Gastroesophageal sphincter (tissue), 4 donors: ENCODE results near the gene C9orf72. TPM values are rescaled to one million over a fixed set of nuclear protein-coding genes. Genes with fewer than 3 reads are reported as not detected.

Experiments used
- ATAC-seq: fragments of 150-250 bp; one replicate; pipeline ENCODE4 v1.9.1; 2016; ENCODE audit warnings: mild to moderate bottlenecking, moderate library complexity
- H3K27ac ChIP-seq, 4 donors: fragments of 200-600 bp; sonication (generic) in 3 of 4; 1 replicate in 3 of 4; 2 replicates in 1 of 4; pipeline ENCODE4 v1.5.1; 2016 to 2019
- H3K27me3 ChIP-seq: fragments of 200-600 bp; sonication (generic); one replicate; pipeline ENCODE4 v1.5.1; 2019
- H3K36me3 ChIP-seq, 2 donors: fragments of 200-600 bp; sonication (generic); one replicate each; pipeline ENCODE4 v1.5.1; 2019; ENCODE audit warnings: control low read depth in 1 of 2
- H3K4me1 ChIP-seq, 3 donors: fragments of 200-600 bp; sonication (generic); 1 replicate in 2 of 3; 2 replicates in 1 of 3; pipeline ENCODE4 v1.5.1; 2016 to 2019; ENCODE audit warnings: control low read depth in 2 of 3
- H3K4me3 ChIP-seq, 2 donors: fragments of 200-600 bp; sonication (generic); one replicate each; pipeline ENCODE4 v1.5.1; 2019; ENCODE audit warnings: mild to moderate bottlenecking in 1 of 2, moderate library complexity in 1 of 2
- H3K9me3 ChIP-seq, 3 donors: fragments of 200-600 bp; sonication (generic); one replicate each; pipeline ENCODE4 v1.5.1; 2017 to 2019; ENCODE audit warnings: control low read depth in 2 of 3
- EP300 ChIP-seq: sonication (generic); formaldehyde crosslinking; IDR thresholded peaks from one replicate; pipeline ENCODE4 v1.6.1; 2017; ENCODE audit warnings: antibody characterized with exemption, mild to moderate bottlenecking
- POLR2A ChIP-seq, 2 donors: fragments of 450-650 bp; IDR thresholded peaks; one replicate each; pipeline ENCODE4 v1.6.1; 2017; ENCODE audit warnings: antibody characterized with exemption in 2 of 2, mild to moderate bottlenecking in 2 of 2, moderate library complexity in 1 of 2
- POLR2AphosphoS5 ChIP-seq: sonication (generic); formaldehyde crosslinking; IDR thresholded peaks from one replicate; pipeline ENCODE4 v1.6.1; 2017; ENCODE audit warnings: antibody characterized with exemption
- WGBS, 2 donors: methylation state at CpG; one replicate each; pipeline ENCODE4 v1.1.5; 2018; ENCODE audit warnings: low coverage in 1 of 2; 5-methylcytosine and 5-hydroxymethylcytosine counted together
- total RNA-seq, 4 donors: library from RNA; depleted of rRNA; stranded (reverse); fragments of >200 nt; gene quantifications; one replicate each; pipeline ENCODE4 v1.1.0, GENCODE V29; 2016
- TF ChIP-seq, protein P1 (sequence below), 4 experiments: fragments of 200-600 bp in 2 of 4; fragments of 450-650 bp in 2 of 4; sonication (generic) in 1 of 4; IDR thresholded peaks; one replicate each; pipeline ENCODE4 v1.5.1; 2017 to 2019; ENCODE audit warnings: antibody characterized with exemption in 4 of 4, mild to moderate bottlenecking in 2 of 4, moderate library complexity in 2 of 4

Gene C9orf72
- total RNA-seq, result 10 to 100 TPM in 3 of 4 donors, 1 to 10 TPM in 1; 8.9 to 28.3 (median 16.0) TPM

- Histone ChIP-seq H3K4me3 (peak within 1 kb of the TSS; percentile 62 to 85), H3K27ac (peak within 1 kb of the TSS; percentile 89 to 100 (median 98)), H3K27me3 (no peaks in the 10 kb centered on the region), H3K4me1 (peaks cover 0 to 35% (median 5%) of the 10 kb centered on the region in 3 donors), H3K9me3 (peaks cover 0 to 2% (median 0%) of the 10 kb centered on the region in 3 donors), H3K36me3 (no peaks in the 10 kb centered on the region)
- WGBS, 2 donors, result 0 to 2% methylated on average over 9 to 13 of the region's 72 CpGs
- TF ChIP-seq EP300 (no peak), POLR2AphosphoS5 (peak; percentile 84), POLR2A (IDR thresholded peaks at IDR 0.05) (peak; percentile 89 to 91)
- TF ChIP-seq, protein P1, sequence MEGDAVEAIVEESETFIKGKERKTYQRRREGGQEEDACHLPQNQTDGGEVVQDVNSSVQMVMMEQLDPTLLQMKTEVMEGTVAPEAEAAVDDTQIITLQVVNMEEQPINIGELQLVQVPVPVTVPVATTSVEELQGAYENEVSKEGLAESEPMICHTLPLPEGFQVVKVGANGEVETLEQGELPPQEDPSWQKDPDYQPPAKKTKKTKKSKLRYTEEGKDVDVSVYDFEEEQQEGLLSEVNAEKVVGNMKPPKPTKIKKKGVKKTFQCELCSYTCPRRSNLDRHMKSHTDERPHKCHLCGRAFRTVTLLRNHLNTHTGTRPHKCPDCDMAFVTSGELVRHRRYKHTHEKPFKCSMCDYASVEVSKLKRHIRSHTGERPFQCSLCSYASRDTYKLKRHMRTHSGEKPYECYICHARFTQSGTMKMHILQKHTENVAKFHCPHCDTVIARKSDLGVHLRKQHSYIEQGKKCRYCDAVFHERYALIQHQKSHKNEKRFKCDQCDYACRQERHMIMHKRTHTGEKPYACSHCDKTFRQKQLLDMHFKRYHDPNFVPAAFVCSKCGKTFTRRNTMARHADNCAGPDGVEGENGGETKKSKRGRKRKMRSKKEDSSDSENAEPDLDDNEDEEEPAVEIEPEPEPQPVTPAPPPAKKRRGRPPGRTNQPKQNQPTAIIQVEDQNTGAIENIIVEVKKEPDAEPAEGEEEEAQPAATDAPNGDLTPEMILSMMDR (IDR thresholded peaks at IDR 0.05), result peak in 1 of 4 experiments; percentile 18
- peak; percentile 95 for ATAC-seq
Measured at GRCh38 chr9:27572918-27573633, at the start of gene C9orf72. Gene C9orf72, minus strand, starts transcription at chr9:27573481. Its CDS starts 6,361 bp downstream, at chr9:27567120.

DNA sequence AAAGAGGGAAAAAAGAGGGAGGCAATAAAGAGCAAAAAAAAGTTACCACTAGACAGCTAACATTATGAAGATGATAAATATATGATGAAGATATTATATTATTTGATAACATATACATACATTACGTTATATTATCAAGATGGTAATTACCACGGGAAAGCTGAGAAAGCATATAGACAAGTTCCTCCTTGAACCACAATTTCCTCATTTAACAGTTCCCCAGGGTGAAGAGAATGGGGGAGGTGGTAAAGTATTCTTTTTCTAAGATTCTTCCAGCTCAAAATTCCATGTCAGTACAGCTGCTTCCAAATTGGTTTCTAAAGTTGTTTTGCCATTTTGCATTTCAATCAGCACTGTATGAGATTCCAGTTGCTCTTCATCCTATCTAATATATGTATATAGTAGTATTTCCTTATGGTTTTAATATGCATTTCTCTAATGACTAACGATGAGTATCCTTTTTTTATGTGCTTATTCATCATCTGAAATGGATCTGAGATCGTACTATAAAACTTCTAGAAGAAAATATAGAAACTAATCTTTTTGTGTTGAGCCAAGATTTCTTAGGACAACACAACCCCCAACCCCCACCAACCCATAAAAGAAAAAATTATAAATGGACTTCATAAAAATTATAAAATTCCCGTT lies 49.5 kb upstream of the C9orf72 start:
- Histone ChIP-seq H3K27me3 (no peaks in the 10 kb centered on the region), H3K4me3 (no peak overlapping the region), H3K9me3 (no peaks in the 10 kb centered on the region), H3K4me1 (no peaks in the 10 kb centered on the region), H3K27ac (no peak overlapping the region), H3K36me3 (no peaks in the 10 kb centered on the region)
- WGBS, 2 donors, result 55 to 73% methylated on average over 3 to 5 of the region's 5 CpGs
- TF ChIP-seq POLR2A (IDR thresholded peaks at IDR 0.05), result no peak
- TF ChIP-seq, protein P1 (IDR thresholded peaks at IDR 0.05), result no peak
- TF ChIP-seq EP300, result no peak
- TF ChIP-seq POLR2AphosphoS5, result no peak
- ATAC-seq, result no peak

DNA sequence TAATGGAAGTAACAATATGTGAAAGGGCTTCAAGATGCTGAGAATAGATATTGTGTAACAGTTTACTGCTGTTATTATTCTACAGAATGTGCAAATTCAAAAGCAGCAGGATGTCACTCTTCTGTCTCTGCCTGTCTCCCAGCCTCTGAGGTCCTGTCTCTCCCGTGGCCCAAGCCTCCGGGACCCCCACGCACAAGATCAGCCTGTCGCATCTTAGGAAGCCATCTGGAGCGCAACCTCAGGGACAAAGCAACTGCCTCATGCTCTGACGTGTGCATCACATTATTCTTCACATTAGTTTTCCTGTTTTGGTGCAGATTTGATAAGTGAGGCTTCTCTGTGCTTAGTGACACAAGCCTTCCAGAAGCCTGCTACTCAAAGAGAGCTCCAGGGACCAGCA lies 46.5 kb upstream of the C9orf72 start:
- WGBS, 2 donors, result 80 to 86% methylated on average over 1 to 6 of the region's 6 CpGs
- TF ChIP-seq POLR2A (IDR thresholded peaks at IDR 0.05) (no peak), EP300 (no peak), POLR2AphosphoS5 (no peak)
- TF ChIP-seq, protein P1 (IDR thresholded peaks at IDR 0.05), result no peak
- no peak for ATAC-seq
- peaks cover 3% of the 10 kb centered on the region for H3K27me3 ChIP-seq
- H3K4me1 ChIP-seq, result no peaks in the 10 kb centered on the region
- no peak overlapping the region for H3K4me3 ChIP-seq
- H3K9me3 ChIP-seq, result no peaks in the 10 kb centered on the region
- no peaks in the 10 kb centered on the region for H3K36me3 ChIP-seq
- H3K27ac ChIP-seq, result no peak overlapping the region

DNA sequence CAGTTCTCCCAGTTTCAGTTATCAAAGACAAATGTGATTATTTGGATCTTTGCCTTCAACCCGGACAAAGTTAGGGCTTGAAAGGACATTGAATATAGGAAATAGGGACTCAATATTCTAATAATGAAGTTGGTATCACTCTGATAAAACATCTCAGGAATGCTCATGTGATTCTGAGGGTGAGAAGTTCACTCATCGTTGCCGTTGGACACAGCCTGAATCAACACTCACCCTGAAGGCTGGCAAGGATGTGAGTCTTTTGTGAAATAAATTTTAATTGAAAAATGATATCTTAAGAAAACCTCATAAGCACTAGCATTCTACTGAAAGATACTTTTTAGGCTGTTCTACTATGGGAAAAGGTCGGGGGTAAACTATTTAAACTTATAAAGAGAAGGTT lies 44.8 kb upstream of the C9orf72 start:
- Histone ChIP-seq H3K4me1 (no peaks in the 10 kb centered on the region), H3K27me3 (peaks cover 12% of the 10 kb centered on the region), H3K9me3 (no peaks in the 10 kb centered on the region), H3K4me3 (no peak overlapping the region), H3K36me3 (no peaks in the 10 kb centered on the region), H3K27ac (no peak overlapping the region)
- no peak for ATAC-seq
- WGBS, 2 donors, result 57 to 86% methylated on average over 3 to 4 of the region's 4 CpGs
- TF ChIP-seq POLR2A (IDR thresholded peaks at IDR 0.05) (no peak), EP300 (no peak), POLR2AphosphoS5 (no peak)
- TF ChIP-seq, protein P1 (IDR thresholded peaks at IDR 0.05), result no peak
